H1 (cell line): ENCODE data around the gene SLC2A11. TPM values are rescaled to one million over a fixed set of nuclear protein-coding genes. Genes with fewer than 3 reads are reported as not detected.

ENCODE experiments used
- HDAC2 ChIP-seq, 2 experiments: fragments of 300-600 bp in 1 of 2; sonication (generic) in 1 of 2; IDR thresholded peaks; 2 replicates each; pipeline ENCODE4 v1.6.1; 2011 to 2012; ENCODE audit warnings: low read depth in 2 of 2, low read length in 2 of 2, mild to moderate bottlenecking in 2 of 2, moderate library complexity in 2 of 2, borderline replicate concordance in 1 of 2, inconsistent platforms in 1 of 2
- RFX5 ChIP-seq: IDR thresholded peaks from 2 replicates; pipeline ENCODE4 v1.6.1; 2011; ENCODE audit warnings: low read depth, low read length, improper control_type of control experiment, borderline replicate concordance
- SIN3A ChIP-seq, 2 experiments: IDR thresholded peaks in 1 of 2; conservative IDR thresholded peaks in 1 of 2; 2 replicates each; pipeline ENCODE4 v1.6.1; 2011 to 2012; ENCODE audit warnings: low read length in 2 of 2, improper control_type of control experiment in 1 of 2, low read depth in 1 of 2, mild to moderate bottlenecking in 1 of 2
- polyA plus RNA-seq, 7 experiments: library from polyadenylated mRNA; depleted of rRNA in 3 of 7; stranded (reverse) in 5 of 7; unstranded in 2 of 7; fragments of >200 nt in 5 of 7; fragments of 200-250 nt in 2 of 7; gene quantifications; 1 replicate in 5 of 7; 2 replicates in 1 of 7; 4 replicates in 1 of 7; pipeline versions ENCODE4 v1.2.1 to v1.2.3, GENCODE V29; 2011 to 2013; ENCODE audit warnings: missing spikeins in 2 of 7, mixed read lengths in 2 of 7
- total RNA-seq: library from RNA; stranded (reverse); fragmentation: NEBNext Ultra II Directional; extraction: Animal tissue kit (Norgen Biotek cat#: 25700); gene quantifications from 2 replicates; pipeline ENCODE4 v1.2.1, GENCODE V29; 2021

SLC2A11 gene
- total and polyA plus RNA-seq, 2 of the 8 experiments (the other 6 are each of a cell fraction or from before 2014, with no cell fraction given), result 10.7 to 12.5 TPM

DNA sequence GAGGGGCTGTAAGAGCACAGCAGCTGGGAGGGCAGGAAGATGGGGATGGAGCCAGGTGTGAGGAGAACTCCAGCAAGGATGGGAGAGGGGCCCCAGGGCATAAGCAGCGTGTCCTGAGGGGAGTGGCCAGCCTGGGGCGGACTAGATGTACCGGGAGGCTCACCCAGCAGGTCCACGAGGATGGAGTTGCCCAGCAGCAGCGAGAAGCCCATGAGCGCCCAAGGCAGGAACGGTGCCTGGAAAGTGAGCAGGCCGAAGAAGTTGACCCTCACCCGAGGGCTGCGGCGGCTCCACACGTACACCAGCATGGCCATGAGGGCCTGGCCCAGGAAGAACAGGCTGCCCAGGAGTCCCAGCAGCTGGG is 20.2 kb upstream of the SLC2A11 start (continued):
- TF ChIP-seq RFX5, result no peak
- TF ChIP-seq SIN3A (conservative IDR thresholded peaks at IDR 0.05 in 1 of 2, IDR thresholded peaks at IDR 0.05 in 1 of 2; ENCODE audit: low read depth in 1 of 2, low read length in 2 of 2), result no peak
- TF ChIP-seq HDAC2 (IDR thresholded peaks at IDR 0.05; ENCODE audit: borderline replicate concordance in 1 of 2, low read depth in 2 of 2, low read length in 2 of 2), result no peak
